GM23338 (cell line): ENCODE measurements around the gene MVB12B. TPM values are rescaled to one million over a fixed set of nuclear protein-coding genes. Genes with fewer than 3 reads are reported as not detected.

ENCODE experiments used
- ATAC-seq: fragments of 200-7000 bp; cut with Tn5 transposase; 3 replicates; pipeline ENCODE4 v1.9.1; 2020
- DNase-seq: peaks from one replicate; pipeline ENCODE4 v3.0.0-alpha.2; 2015; ENCODE audit warnings: low spot score
- H2AFZ ChIP-seq: fragments of 200-600 bp; sonication (generic); 2 replicates; pipeline ENCODE4 v1.8.0; 2016; ENCODE audit warnings: antibody characterized with exemption, mild to moderate bottlenecking, moderate library complexity
- H3F3A ChIP-seq: fragments of 200-600 bp; sonication (generic); replicated peaks from 2 replicates; pipeline ENCODE4 v1.8.0; 2017; ENCODE audit warnings: antibody characterized with exemption, mixed run types, low read depth
- H3K27ac ChIP-seq: fragments of 200-600 bp; sonication (generic); 2 replicates; pipeline ENCODE4 v1.6.1; 2016; ENCODE audit warnings: low read depth
- H3K27me3 ChIP-seq: fragments of 200-600 bp; sonication (generic); 2 replicates; pipeline ENCODE4 v1.8.0; 2016; ENCODE audit warnings: mild to moderate bottlenecking, mixed run types, moderate library complexity; ENCODE audit not compliant: insufficient read depth
- H3K36me3 ChIP-seq: fragments of 200-600 bp; sonication (generic); 2 replicates; pipeline ENCODE4 v1.8.0; 2016; ENCODE audit warnings: mild to moderate bottlenecking; ENCODE audit not compliant: insufficient read depth
- H3K4me1 ChIP-seq: fragments of 200-600 bp; sonication (generic); 2 replicates; pipeline ENCODE4 v1.8.0; 2016; ENCODE audit warnings: mild to moderate bottlenecking, moderate library complexity; ENCODE audit not compliant: insufficient read depth
- H3K4me2 ChIP-seq: fragments of 200-600 bp; sonication (generic); 2 replicates; pipeline ENCODE4 v1.7.1; 2017; ENCODE audit warnings: mixed run types
- H3K4me3 ChIP-seq: fragments of 200-600 bp; sonication (generic); 2 replicates; pipeline ENCODE4 v1.6.1; 2016; ENCODE audit warnings: mixed run types
- H3K79me2 ChIP-seq: fragments of 200-600 bp; sonication (generic); replicated peaks from 2 replicates; pipeline ENCODE4 v1.8.0; 2017; ENCODE audit warnings: mild to moderate bottlenecking; ENCODE audit not compliant: insufficient read depth
- H3K9me2 ChIP-seq: fragments of 200-600 bp; sonication (generic); 2 replicates; pipeline ENCODE4 v1.8.0; 2017; ENCODE audit not compliant: insufficient read depth
- H4K20me1 ChIP-seq: fragments of 200-600 bp; sonication (generic); replicated peaks from 2 replicates; pipeline ENCODE4 v1.8.0; 2017; ENCODE audit warnings: mild to moderate bottlenecking; ENCODE audit not compliant: insufficient read depth
- H3K27ac Mint-ChIP-seq: 2 replicates; pipeline ENCODE4 v1.8.0; 2020; ENCODE audit warnings: inconsistent platforms, mild to moderate bottlenecking, moderate library complexity, mixed read lengths
- H3K27me3 Mint-ChIP-seq: 3 replicates; pipeline ENCODE4 v1.8.0; 2022; ENCODE audit warnings: low read depth, mild to moderate bottlenecking, moderate library complexity, mixed read lengths, inconsistent platforms; ENCODE audit not compliant: insufficient read depth, poor library complexity
- H3K36me3 Mint-ChIP-seq: 3 replicates; pipeline ENCODE4 v1.8.0; 2021; ENCODE audit warnings: low read depth, mild to moderate bottlenecking, inconsistent platforms, moderate library complexity, mixed read lengths
- H3K4me1 Mint-ChIP-seq: 3 replicates; pipeline ENCODE4 v1.8.0; 2020; ENCODE audit warnings: mild to moderate bottlenecking, inconsistent platforms, mixed read lengths
- H3K4me3 Mint-ChIP-seq: 3 replicates; pipeline ENCODE4 v1.8.0; 2021; ENCODE audit warnings: moderate library complexity, mild to moderate bottlenecking, inconsistent platforms, mixed read lengths
- H3K9me3 Mint-ChIP-seq: 3 replicates; pipeline ENCODE4 v1.8.0; 2020; ENCODE audit warnings: moderate library complexity, mild to moderate bottlenecking, inconsistent platforms, mixed read lengths
- CREB1 ChIP-seq: fragments of 250-450 bp; sonication (Bioruptor Pico); IDR thresholded peaks from 2 replicates; pipeline ENCODE4 v1.5.0; 2020; ENCODE audit warnings: low read depth, mild to moderate bottlenecking, moderate library complexity
- CTCF ChIP-seq, 2 experiments: fragments of 200-600 bp in 1 of 2; sonication (generic) in 1 of 2; conservative IDR thresholded peaks; 2 replicates each; pipeline versions ENCODE4 v1.5.1 to v1.6.1; 2016 to 2017; ENCODE audit warnings: antibody characterized with exemption in 2 of 2, low read depth in 2 of 2, mild to moderate bottlenecking in 2 of 2, moderate library complexity in 1 of 2
- ETS1 ChIP-seq: IDR thresholded peaks from 2 replicates; pipeline ENCODE4 v1.6.1; 2016; ENCODE audit warnings: antibody characterized with exemption
- EZH2 ChIP-seq: fragments of 200-600 bp; sonication (generic); IDR thresholded peaks from one replicate; pipeline ENCODE4 v1.8.0; 2017; ENCODE audit warnings: antibody characterized with exemption, mild to moderate bottlenecking, low read depth; ENCODE audit not compliant: unreplicated experiment
- EZH2phosphoT487 ChIP-seq: fragments of 200-600 bp; sonication (generic); IDR thresholded peaks from one replicate; pipeline ENCODE4 v1.8.1; 2018; ENCODE audit warnings: antibody characterized with exemption; ENCODE audit not compliant: unreplicated experiment
- JUNB ChIP-seq: IDR thresholded peaks from one replicate; pipeline ENCODE4 v1.6.1; 2016; ENCODE audit warnings: antibody characterized with exemption; ENCODE audit not compliant: unreplicated experiment
- NANOG ChIP-seq: IDR thresholded peaks from 2 replicates; pipeline ENCODE4 v1.6.1; 2016; ENCODE audit warnings: antibody characterized with exemption, borderline replicate concordance
- POLR2AphosphoS5 ChIP-seq: IDR thresholded peaks from 2 replicates; pipeline ENCODE4 v1.6.1; 2016; ENCODE audit warnings: antibody characterized with exemption, low read depth
- REST ChIP-seq: IDR thresholded peaks from one replicate; pipeline ENCODE4 v1.6.1; 2018; ENCODE audit warnings: antibody characterized with exemption; ENCODE audit not compliant: unreplicated experiment
- STAT1 ChIP-seq: IDR thresholded peaks from one replicate; pipeline ENCODE4 v1.6.1; 2016; ENCODE audit warnings: antibody characterized with exemption; ENCODE audit not compliant: unreplicated experiment
- ZNF114 ChIP-seq: fragments of 250-450 bp; sonication (Bioruptor Pico); IDR thresholded peaks from 2 replicates; pipeline ENCODE4 v1.5.0; 2020; ENCODE audit warnings: mild to moderate bottlenecking, moderate library complexity
- ZNF331 ChIP-seq: fragments of 250-450 bp; sonication (Bioruptor Pico); IDR thresholded peaks from 2 replicates; pipeline ENCODE4 v1.5.0; 2020; ENCODE audit warnings: low read depth, mild to moderate bottlenecking, moderate library complexity
- ZNF462 ChIP-seq: fragments of 250-450 bp; sonication (Bioruptor Pico); IDR thresholded peaks from 2 replicates; pipeline ENCODE4 v1.5.0; 2020; ENCODE audit warnings: mild to moderate bottlenecking, moderate library complexity
- polyA plus RNA-seq: library from polyadenylated mRNA; unstranded; fragments of >200 nt; fragmentation: Nextera tagmentation; extraction: Ambion mirVana; gene quantifications from 2 replicates; pipeline ENCODE4 v1.2.1, GENCODE V29; 2016
- total RNA-seq: library from RNA; depleted of rRNA; stranded (reverse); fragments of >200 nt; shearing (Covaris generic); gene quantifications from 2 replicates; pipeline ENCODE4 v1.2.3, GENCODE V29; 2014

The MVB12B gene
- total and polyA plus RNA-seq, 2 experiments from 2014 or later = 1.9 to 6.6 TPM

GRCh38 chr9:126328407-126328806 lies 1.8 kb downstream of the MVB12B start:
- Histone ChIP-seq H3K27me3 (peaks cover 15% of the 10 kb centered on the region), H3K4me3 (no peak overlapping the region), H3K4me1 (peaks cover 7% of the 10 kb centered on the region; the same call in 1 of the 2 replicates), H3K36me3 (no peaks in the 10 kb centered on the region), H3F3A (peaks cover 3% of the 10 kb centered on the region; the same call in 1 of the 2 replicates), H4K20me1 (no peaks in the 10 kb centered on the region), H2AFZ (no peak overlapping the region), H3K4me2 (no peak overlapping the region), H3K79me2 (no peaks in the 10 kb centered on the region; the same call in 1 of the 2 replicates), H3K9me2 (no peaks in the 10 kb centered on the region), H3K27ac (no peak overlapping the region)
- ATAC-seq (no peak), DNase-seq (no peak)
- H3K4me3 Mint-ChIP-seq = no peak overlapping the region
- H3K36me3 Mint-ChIP-seq = peaks cover 8% of the 10 kb centered on the region; the same call in 2 of the 3 replicates
- H3K27me3 Mint-ChIP-seq = peaks cover 6% of the 10 kb centered on the region
- H3K9me3 Mint-ChIP-seq = peaks cover 14% of the 10 kb centered on the region
- peaks cover 24% of the 10 kb centered on the region for H3K4me1 Mint-ChIP-seq
- H3K27ac Mint-ChIP-seq = no peak overlapping the region
- no peak for TF ChIP-seq ZNF114 (CRISPR knock-in tag)
- no peak for TF ChIP-seq EZH2phosphoT487
- TF ChIP-seq NANOG = no peak
- TF ChIP-seq ZNF462 (CRISPR knock-in tag) = no peak
- no peak for TF ChIP-seq POLR2AphosphoS5
- no peak for TF ChIP-seq CREB1
- no peak for TF ChIP-seq REST
- no peak for TF ChIP-seq ZNF331 (CRISPR knock-in tag)
- TF ChIP-seq EZH2 = no peak
- no peak for TF ChIP-seq CTCF (conservative IDR thresholded peaks at IDR 0.05; ENCODE audit: low read depth in 2 of 2)
- TF ChIP-seq STAT1 = no peak
- TF ChIP-seq JUNB = no peak
- TF ChIP-seq ETS1 = no peak
